ENCODE data around the gene PIK3C2G. TPM values are rescaled to one million over a fixed set of nuclear protein-coding genes. Genes with fewer than 3 reads are reported as not detected.

The PIK3C2G gene
- total and polyA plus RNA-seq, 10 of the 15 experiments (the other 5 are each of a cell fraction or from before 2014, with no cell fraction given): not detected

- no peaks in the 10 kb centered on the region for H3K79me2 ChIP-seq (ENCODE audit: control insufficient read depth, insufficient read depth, low read length)
- H3K4me2 ChIP-seq (ENCODE audit: control insufficient read depth, insufficient read depth): no peak overlapping the region
- H3K27me3 ChIP-seq (replicated peaks in 1 of 2; ENCODE audit: control insufficient read depth in 2 of 2, insufficient read depth in 2 of 2, low read length in 1 of 2): no peaks in the 10 kb centered on the region
- intact Hi-C loops (cut with micrococcal nuclease; ENCODE audit: unreplicated experiment): loop anchor here (10.0 kb wide), 1 partner anchor 298 kb away; no protein-coding TSS in a partner anchor
- DNase-seq (ENCODE audit: low read depth, low spot score) (no peak), FAIRE-seq (no peak), ATAC-seq (no peak)
- 11% methylated on average over 3 of the region's 3 CpGs for WGBS (ENCODE audit: insufficient coverage, insufficient replicate concordance, low lambda C conversion rate, missing lambda C conversion rate)
- H3K4me1 ChIP-seq (ENCODE audit: control insufficient read depth, insufficient read depth, low read length): no peaks in the 10 kb centered on the region
- RAD21 ChIA-PET (ENCODE audit: unreplicated experiment): no interaction called here
- H3K36me3 ChIP-seq (ENCODE audit: control insufficient read depth in 2 of 2, insufficient read depth in 2 of 2, low read length in 1 of 2): no peaks in the 10 kb centered on the region
- H3K9ac ChIP-seq (ENCODE audit: control insufficient read depth, insufficient read depth, low read length): no peak overlapping the region
- H3K4me3 ChIP-seq: no peak overlapping the region
- no peak overlapping the region for H3K27ac ChIP-seq (ENCODE audit: control insufficient read depth, insufficient read depth)
- POLR2A ChIA-PET: no interaction called here
- CTCF ChIA-PET: no interaction called here
- H3K9me3 ChIP-seq (replicated peaks; ENCODE audit: control insufficient read depth, insufficient read depth, low read length): no peaks in the 10 kb centered on the region
- in situ Hi-C loops (cut with MboI): loop anchor here (10.0 kb wide), 1 partner anchor 928 kb away; no protein-coding TSS in a partner anchor
- no peak overlapping the region for H2AFZ ChIP-seq (ENCODE audit: control insufficient read depth, low read depth, low read length)
- TF ChIP-seq CHD2 (IDR thresholded peaks at IDR 0.05; ENCODE audit: borderline replicate concordance, low read depth, low read length) (no peak), KAT2A (conservative IDR thresholded peaks at IDR 0.05; ENCODE audit: control insufficient read depth, low read depth, low read length) (no peak), ZBTB33 (IDR thresholded peaks at IDR 0.05) (no peak), IRF4 (IDR thresholded peaks at IDR 0.05; ENCODE audit: low read depth, low read length) (no peak), ZNF207 (IDR thresholded peaks at IDR 0.05; ENCODE audit: borderline replicate concordance) (no peak), RB1 (IDR thresholded peaks at IDR 0.05; ENCODE audit: borderline replicate concordance) (no peak), SMAD1 (IDR thresholded peaks at IDR 0.05; ENCODE audit: low read depth, partially characterized antibody) (no peak), FOXK2 (IDR thresholded peaks at IDR 0.05) (no peak), CEBPB (IDR thresholded peaks at IDR 0.05; ENCODE audit: borderline replicate concordance in 1 of 2, low read depth in 2 of 2, low read length in 2 of 2) (no peak)
- no TSS peak for BruUV-seq (replicated peaks)
- H4K20me1 ChIP-seq (ENCODE audit: control insufficient read depth, insufficient read depth): no peaks in the 10 kb centered on the region
- SMC1A ChIA-PET (ENCODE audit: uncharacterized antibody, unreplicated experiment): no interaction called here
Observed at GRCh38 chr12:18257251-18257650, 4.1 kb upstream of the PIK3C2G start.

Measured in GM12878 (cell line).